GM12865 (cell line): ENCODE data around the gene MEP1B.
"Not testable (repeated sequence)": the region's sequence is repeated elsewhere in the genome, so short reads cannot be mapped to it uniquely, and the experiment has no call there.

Source experiments
- DNase-seq: peaks from one replicate; pipeline ENCODE4 v3.0.0; 2010; ENCODE audit warnings: low read depth
- H3K4me3 ChIP-seq: 2 replicates; pipeline ENCODE4 v1.5.1; 2011; ENCODE audit warnings: mild to moderate bottlenecking, low read depth, low read length, control low read depth
- TF ChIP-seq, protein P1 (sequence below): IDR thresholded peaks from 2 replicates; pipeline ENCODE4 v1.5.1; 2011; ENCODE audit warnings: low read length, control low read depth, low read depth, inconsistent platforms; ENCODE audit not compliant: insufficient read depth; ENCODE audit errors: missing control alignments

Gene MEP1B

DNA sequence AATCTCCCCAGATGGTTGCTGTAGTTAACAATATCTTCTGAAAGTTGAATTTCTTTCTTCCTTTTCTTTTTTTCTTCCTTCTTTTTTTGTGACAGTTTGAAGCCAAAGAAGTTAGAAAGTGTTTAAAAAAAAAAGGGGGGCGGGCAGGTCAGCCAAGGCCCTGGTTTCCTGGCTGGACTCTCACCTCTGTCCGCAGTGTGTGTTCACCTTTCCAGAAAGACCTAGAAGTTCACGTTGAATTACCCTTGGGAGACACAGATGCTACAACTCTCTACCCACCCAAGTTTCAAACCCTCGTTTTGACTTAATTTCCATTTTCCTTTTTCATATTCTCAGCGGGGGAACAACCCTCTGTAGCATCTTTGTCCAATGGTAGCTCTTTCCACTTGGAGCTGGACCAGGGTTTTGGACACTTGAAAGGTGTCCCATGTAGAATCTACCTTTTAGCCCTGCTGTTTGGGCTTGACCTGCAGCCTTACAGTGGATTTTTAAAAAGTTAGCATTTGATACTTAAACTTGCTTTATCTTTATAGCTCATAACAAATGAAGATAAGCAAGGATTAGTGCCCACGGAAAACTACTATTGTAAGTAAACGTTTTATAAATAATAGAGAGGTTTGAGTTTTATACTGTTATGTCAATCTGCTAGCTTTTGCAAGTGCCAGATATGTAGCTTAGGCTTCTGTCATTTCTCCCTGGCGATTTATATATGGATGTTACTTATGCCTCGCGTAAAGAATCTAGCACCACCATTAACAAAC lies 20.0 kb downstream of the MEP1B start:
- H3K4me3 ChIP-seq = no peak overlapping the region
- TF ChIP-seq, protein P1, sequence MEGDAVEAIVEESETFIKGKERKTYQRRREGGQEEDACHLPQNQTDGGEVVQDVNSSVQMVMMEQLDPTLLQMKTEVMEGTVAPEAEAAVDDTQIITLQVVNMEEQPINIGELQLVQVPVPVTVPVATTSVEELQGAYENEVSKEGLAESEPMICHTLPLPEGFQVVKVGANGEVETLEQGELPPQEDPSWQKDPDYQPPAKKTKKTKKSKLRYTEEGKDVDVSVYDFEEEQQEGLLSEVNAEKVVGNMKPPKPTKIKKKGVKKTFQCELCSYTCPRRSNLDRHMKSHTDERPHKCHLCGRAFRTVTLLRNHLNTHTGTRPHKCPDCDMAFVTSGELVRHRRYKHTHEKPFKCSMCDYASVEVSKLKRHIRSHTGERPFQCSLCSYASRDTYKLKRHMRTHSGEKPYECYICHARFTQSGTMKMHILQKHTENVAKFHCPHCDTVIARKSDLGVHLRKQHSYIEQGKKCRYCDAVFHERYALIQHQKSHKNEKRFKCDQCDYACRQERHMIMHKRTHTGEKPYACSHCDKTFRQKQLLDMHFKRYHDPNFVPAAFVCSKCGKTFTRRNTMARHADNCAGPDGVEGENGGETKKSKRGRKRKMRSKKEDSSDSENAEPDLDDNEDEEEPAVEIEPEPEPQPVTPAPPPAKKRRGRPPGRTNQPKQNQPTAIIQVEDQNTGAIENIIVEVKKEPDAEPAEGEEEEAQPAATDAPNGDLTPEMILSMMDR = no peak
- DNase-seq = no peak

DNA sequence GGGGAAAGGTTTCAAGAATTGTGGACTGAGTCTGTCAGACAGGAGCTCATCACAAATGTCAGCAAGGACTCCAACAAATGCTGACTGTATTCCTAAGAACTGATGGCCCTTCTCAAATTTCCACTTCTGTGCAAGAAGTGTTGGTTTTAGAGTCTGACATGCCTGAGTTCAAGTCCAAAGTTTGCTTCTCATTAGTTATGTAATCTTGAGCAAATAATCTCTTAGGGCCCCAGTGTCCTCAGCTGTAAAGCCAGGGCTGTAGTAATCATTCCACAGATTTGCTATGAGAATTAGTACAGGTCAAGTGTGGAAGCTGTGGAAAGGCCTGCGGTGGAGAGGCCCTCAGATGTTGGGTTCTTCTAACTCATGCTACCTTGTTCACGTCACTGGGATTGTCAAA lies 23.9 kb downstream of the MEP1B start:
- no peak overlapping the region for H3K4me3 ChIP-seq
- TF ChIP-seq, protein P1 = no peak
- DNase-seq = no peak

DNA sequence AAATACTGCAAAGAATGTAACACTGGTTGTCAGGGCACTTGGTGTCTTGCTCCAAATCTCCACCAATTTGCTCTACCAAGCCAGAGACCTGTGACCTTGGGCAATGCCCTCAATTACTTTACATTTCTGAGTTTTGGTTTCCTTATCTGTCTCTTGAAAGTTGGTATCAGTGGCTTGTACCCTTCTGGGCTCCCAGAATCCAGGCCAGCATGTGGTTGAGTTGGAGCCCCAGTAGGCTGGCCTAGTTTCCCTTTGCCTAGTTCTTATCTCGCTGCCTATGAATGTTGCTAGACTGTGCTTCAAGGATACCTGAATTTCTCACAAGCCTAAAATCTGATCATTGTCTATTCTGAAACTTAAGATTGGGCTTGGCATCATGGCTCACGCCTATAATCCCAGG lies 26.6 kb downstream of the MEP1B start:
- no peak overlapping the region for H3K4me3 ChIP-seq
- TF ChIP-seq, protein P1 = no peak
- no peak for DNase-seq

DNA sequence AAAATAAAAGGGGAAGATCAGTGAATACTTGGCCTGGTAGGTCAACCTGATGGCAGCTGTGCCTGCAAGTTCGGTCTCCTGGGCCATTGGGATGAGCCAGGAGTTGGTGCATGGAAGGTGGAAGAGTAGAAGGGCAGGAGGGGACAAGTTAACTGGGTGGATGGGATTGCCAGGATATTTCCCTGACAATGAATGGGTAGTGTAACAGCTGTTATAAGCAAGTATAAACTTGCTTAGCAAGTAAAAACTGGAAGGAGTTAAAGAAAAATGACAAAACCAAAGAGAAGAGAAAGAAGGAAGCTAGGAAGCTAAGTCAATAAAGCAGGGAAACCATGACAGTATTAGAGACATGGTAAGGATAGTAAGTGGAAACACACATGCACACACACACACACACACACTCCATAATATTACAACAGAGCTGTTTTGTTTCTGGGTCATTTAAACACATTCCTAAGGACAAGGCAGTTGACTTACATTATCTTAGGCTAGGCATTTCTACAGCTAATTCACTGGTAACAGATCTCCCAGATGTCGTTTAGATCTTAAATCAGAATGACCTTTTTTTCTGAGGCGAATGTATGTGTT lies 29.7 kb downstream of the MEP1B start:
- TF ChIP-seq, protein P1 = no peak
- H3K4me3 ChIP-seq = no peak overlapping the region

DNA sequence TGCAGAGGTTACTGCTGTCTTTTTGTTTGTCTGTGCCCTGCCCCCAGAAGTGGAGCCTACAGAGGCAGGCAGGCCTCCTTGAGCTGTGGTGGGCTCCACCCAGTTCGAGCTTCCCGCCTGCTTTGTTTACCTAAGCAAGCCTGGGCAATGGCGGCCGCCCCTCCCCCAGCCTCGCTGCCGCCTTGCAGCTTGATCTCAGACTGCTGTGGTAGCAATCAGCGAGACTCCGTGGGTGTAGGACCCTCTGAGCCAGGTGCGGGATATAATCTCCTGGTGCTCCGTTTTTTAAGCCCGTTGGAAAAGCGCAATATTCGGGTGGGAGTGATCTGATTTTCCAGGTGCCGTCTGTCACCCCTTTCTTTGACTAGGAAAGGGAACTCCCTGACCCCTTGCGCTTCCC lies 43.5 kb downstream of the MEP1B start:
- H3K4me3 ChIP-seq, DNase-seq: not testable (repeated sequence)

More for the DNA sequence above, 29.7 kb downstream of the MEP1B start:
- no peak for DNase-seq

DNA sequence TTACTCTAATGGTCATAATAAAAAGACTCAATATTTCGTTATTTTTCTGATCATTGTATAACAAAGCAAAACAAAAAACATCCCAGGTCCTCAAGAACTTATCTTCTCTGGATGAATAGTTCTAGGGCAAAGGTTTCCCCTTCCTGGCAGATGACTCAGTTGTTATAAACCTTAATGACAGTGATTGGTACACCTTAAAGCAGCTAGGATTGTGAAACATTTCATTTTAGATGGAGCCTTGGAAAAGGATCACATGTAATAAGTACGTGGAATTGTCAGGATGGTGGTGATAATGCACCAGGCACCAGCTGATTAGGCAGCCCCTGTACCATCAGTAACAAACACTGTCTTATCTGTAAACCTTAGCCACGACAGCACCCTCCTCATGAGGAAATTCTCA lies 47.2 kb downstream of the MEP1B start:
- no peak for DNase-seq
- TF ChIP-seq, protein P1 = no peak
- H3K4me3 ChIP-seq = no peak overlapping the region

DNA sequence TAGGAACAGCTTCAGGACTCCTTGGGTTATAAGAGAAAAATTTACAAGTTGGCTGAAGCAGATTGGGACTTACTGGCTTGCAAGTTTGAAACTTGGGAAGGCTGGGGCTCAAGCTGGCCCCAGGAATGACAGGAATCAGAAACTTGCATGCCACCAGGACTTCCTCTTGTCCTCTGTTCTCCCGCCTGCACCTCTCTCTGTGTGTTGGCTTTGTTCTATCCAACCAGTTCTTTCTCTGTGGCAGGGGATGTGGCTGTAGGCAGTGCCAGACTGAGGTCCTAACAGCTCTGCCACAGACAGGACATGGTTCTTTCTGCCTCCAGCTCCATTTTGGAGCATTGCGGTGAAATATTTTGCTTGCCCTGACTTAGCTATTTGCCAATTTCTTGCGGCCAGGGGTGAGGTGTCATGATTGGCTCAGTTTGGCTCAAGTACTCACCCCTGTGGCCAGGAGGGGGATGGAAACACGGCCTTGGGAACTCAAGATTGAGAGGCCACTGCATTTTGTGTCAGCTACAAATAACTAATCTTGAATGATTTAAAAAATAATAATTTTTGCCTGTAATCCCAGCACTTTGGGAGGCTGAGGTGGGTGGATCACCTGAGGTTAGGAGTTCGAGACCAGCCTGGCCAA lies 48.9 kb downstream of the MEP1B start:
- TF ChIP-seq, protein P1 = no peak
- no peak overlapping the region for H3K4me3 ChIP-seq
- no peak for DNase-seq
